Effector memory CD4-positive, alpha-beta T cell (primary cell): ENCODE results near the gene SLC17A9.

Experiments
- DNase-seq, 3 donors: peaks; one replicate each; pipeline ENCODE4 v3.0.0-alpha.2; 2020
- H3K27ac ChIP-seq: 2 replicates; pipeline ENCODE4 v1.7.0; 2013; ENCODE audit warnings: mild to moderate bottlenecking, low read length, moderate library complexity; ENCODE audit not compliant: insufficient read depth, poor library complexity, severe bottlenecking
- H3K27me3 ChIP-seq: replicated peaks from 2 replicates; pipeline ENCODE4 v1.7.0; 2013; ENCODE audit warnings: mild to moderate bottlenecking, low read length; ENCODE audit not compliant: insufficient read depth, control insufficient read depth, poor library complexity, severe bottlenecking
- H3K36me3 ChIP-seq: 2 replicates; pipeline ENCODE4 v1.7.0; 2013; ENCODE audit warnings: mild to moderate bottlenecking, low read length, moderate library complexity; ENCODE audit not compliant: control insufficient read depth, insufficient read depth
- H3K4me1 ChIP-seq: 2 replicates; pipeline ENCODE4 v1.7.0; 2013; ENCODE audit warnings: low read length, mild to moderate bottlenecking; ENCODE audit not compliant: control insufficient read depth, insufficient read depth, poor library complexity, severe bottlenecking
- H3K4me3 ChIP-seq: 2 replicates; pipeline ENCODE4 v1.7.0; 2013; ENCODE audit warnings: low read length, low read depth, mild to moderate bottlenecking; ENCODE audit not compliant: insufficient read depth, poor library complexity, severe bottlenecking
- H3K9me3 ChIP-seq: 2 replicates; pipeline ENCODE4 v1.7.0; 2013; ENCODE audit warnings: mild to moderate bottlenecking, low read length, moderate library complexity; ENCODE audit not compliant: control insufficient read depth

Gene SLC17A9

DNA sequence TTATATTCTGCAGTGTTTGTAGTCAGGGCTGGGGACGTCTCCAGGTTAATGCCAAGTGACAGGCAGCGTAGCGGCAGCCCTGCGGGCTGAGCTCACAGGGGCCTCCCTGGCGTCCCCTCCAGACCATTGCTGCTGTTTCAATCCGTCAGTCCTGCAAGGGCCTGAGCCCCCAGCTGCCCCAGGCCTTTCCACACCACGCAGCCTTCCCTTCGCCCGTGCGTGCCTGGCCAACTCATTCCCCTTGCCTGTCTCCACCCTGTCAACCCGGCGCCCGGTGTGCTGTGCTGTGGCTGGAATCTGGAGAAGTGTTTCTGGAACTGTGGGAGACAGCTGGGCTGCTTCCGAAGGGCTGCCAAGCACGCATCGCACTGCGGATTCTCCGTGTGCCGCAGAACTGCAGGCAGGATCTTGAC, 42.4 kb downstream of the SLC17A9 start:
- Histone ChIP-seq H3K9me3 (no peaks in the 10 kb centered on the region), H3K36me3 (no peaks in the 10 kb centered on the region), H3K4me1 (no peaks in the 10 kb centered on the region), H3K27me3 (peaks cover 10% of the 10 kb centered on the region), H3K4me3 (no peak overlapping the region), H3K27ac (no peak overlapping the region)
- DNase-seq = no peak

- DNase-seq = no peak
- H3K27me3 ChIP-seq = peaks cover 16% of the 10 kb centered on the region
Measured at GRCh38 chr20:62995481-62995880, 43.0 kb downstream of the SLC17A9 start.

DNA sequence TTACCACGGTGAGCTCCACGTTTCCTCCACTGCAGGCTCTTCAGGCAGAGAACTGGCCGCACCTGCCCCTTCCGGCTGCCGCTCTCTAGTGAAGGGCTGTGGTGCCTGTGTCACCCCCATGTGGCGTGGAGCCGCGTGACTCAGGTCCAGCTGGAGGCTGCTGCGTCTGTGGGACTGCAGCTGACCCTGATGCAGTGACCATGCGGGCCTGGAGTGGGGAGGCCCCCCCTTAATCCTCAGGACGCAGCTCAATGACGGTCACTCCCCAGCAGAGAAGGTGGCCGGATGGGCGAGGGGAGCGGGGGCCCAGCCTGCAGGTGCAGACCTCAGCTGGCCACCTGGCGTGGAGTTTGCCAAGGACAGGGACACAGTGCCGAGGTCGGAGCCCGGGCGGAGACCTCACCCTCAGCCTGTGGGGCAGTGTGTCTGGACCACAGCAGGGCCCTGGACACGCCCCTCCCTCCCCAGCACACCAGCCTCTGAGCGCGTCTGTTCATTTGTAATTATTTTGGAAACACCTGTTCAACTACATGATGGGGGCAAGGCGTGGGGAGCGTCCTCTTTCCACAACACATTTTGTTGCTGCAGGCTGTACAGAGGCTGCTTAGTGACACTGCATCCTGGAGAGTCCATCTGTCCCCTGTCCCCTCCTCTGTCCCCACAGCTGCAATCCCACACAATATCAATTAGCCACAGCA, 43.5 kb downstream of the SLC17A9 start:
- no peaks in the 10 kb centered on the region for H3K9me3 ChIP-seq
- no peak for DNase-seq
- H3K4me1 ChIP-seq = no peaks in the 10 kb centered on the region
- H3K4me3 ChIP-seq = no peak overlapping the region
- peaks cover 16% of the 10 kb centered on the region for H3K27me3 ChIP-seq
- H3K36me3 ChIP-seq = no peaks in the 10 kb centered on the region
- H3K27ac ChIP-seq = no peak overlapping the region

More at GRCh38 chr20:62995481-62995880, 43.0 kb downstream of the SLC17A9 start:
- Histone ChIP-seq H3K4me1 (no peaks in the 10 kb centered on the region), H3K9me3 (no peaks in the 10 kb centered on the region), H3K4me3 (no peak overlapping the region), H3K27ac (no peak overlapping the region), H3K36me3 (no peaks in the 10 kb centered on the region)

GRCh38 chr20:62996596-62996982, 44.1 kb downstream of the SLC17A9 start:
- no peaks in the 10 kb centered on the region for H3K9me3 ChIP-seq
- DNase-seq = no peak
- H3K4me1 ChIP-seq = no peaks in the 10 kb centered on the region
- peaks cover 16% of the 10 kb centered on the region for H3K27me3 ChIP-seq
- no peak overlapping the region for H3K4me3 ChIP-seq
- no peaks in the 10 kb centered on the region for H3K36me3 ChIP-seq
- no peak overlapping the region for H3K27ac ChIP-seq

DNA sequence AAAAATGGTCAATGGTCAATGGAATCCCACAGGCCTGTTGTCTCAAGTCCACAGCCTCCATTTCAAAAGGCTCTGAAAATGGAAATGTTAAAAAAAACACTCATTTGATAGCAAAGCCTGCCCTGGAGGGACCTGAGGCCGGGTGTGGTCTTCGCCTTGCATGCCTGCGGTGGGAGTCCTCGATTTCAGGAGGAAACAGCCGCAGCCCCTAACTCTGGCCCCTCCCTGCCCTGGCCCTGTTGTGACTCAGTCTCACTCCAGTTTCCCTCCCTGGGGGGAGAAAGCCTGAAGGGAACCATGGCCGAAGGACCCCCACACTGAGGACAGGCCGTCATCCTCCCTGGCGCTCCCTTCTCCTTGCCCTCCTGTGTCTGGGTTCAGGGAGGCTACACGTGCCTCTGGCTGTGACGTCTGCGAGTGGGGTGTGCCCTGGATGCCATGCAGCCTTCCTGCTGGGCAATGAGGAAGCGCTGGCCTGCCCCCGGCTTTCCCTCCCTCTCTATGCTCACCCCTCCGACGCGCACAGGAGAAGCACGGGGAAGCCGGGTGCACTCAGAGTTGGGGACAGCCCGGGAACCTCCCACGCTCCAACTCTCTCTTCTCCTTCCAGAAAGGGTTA, 45.0 kb downstream of the SLC17A9 start:
- no peak overlapping the region for H3K4me3 ChIP-seq
- H3K9me3 ChIP-seq = no peaks in the 10 kb centered on the region
- no peak overlapping the region for H3K27ac ChIP-seq
- peaks cover 16% of the 10 kb centered on the region for H3K27me3 ChIP-seq
- DNase-seq = no peak
- no peaks in the 10 kb centered on the region for H3K36me3 ChIP-seq
- H3K4me1 ChIP-seq = no peaks in the 10 kb centered on the region

GRCh38 chr20:62998449-62998848, 45.9 kb downstream of the SLC17A9 start:
- Histone ChIP-seq H3K36me3 (no peaks in the 10 kb centered on the region), H3K27me3 (peaks cover 26% of the 10 kb centered on the region), H3K4me1 (no peaks in the 10 kb centered on the region), H3K4me3 (no peak overlapping the region), H3K9me3 (no peaks in the 10 kb centered on the region), H3K27ac (no peak overlapping the region)
- DNase-seq = no peak

GRCh38 chr20:62999580-62999979, 47.1 kb downstream of the SLC17A9 start:
- no peak for DNase-seq
- no peaks in the 10 kb centered on the region for H3K36me3 ChIP-seq

GRCh38 chr20:63000036-63000435, 47.5 kb downstream of the SLC17A9 start:
- peaks cover 38% of the 10 kb centered on the region for H3K27me3 ChIP-seq

More at GRCh38 chr20:62999580-62999979, 47.1 kb downstream of the SLC17A9 start:
- peaks cover 33% of the 10 kb centered on the region for H3K27me3 ChIP-seq
- H3K4me3 ChIP-seq = no peak overlapping the region
- H3K9me3 ChIP-seq = no peaks in the 10 kb centered on the region
- no peaks in the 10 kb centered on the region for H3K4me1 ChIP-seq
- H3K27ac ChIP-seq = no peak overlapping the region

DNA sequence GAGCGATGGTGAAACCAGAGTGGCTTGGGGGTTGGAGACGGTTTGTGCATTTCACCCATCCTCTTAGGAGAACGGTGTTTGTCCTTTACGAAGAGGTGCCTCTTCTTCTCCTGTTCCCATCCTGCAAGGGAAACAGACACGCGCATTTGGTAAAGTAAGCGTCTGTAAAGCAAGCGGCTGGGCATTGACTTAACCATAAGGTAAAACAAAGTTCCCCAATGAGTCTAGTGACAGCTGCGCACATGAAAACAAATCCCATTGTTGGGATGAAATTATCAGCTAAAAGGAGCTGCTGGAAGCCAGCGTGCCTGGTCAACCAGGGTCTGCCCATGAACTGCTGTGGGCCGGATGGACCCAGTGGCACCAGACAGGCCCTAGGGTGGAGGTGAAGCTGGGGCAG, 48.4 kb downstream of the SLC17A9 start:
- peaks cover 45% of the 10 kb centered on the region for H3K27me3 ChIP-seq
- H3K4me3 ChIP-seq = no peak overlapping the region
- no peaks in the 10 kb centered on the region for H3K36me3 ChIP-seq
- no peak for DNase-seq
- peaks cover 13% of the 10 kb centered on the region for H3K4me1 ChIP-seq
- no peaks in the 10 kb centered on the region for H3K9me3 ChIP-seq
- no peak overlapping the region for H3K27ac ChIP-seq

More at GRCh38 chr20:63000036-63000435, 47.5 kb downstream of the SLC17A9 start:
- Histone ChIP-seq H3K9me3 (no peaks in the 10 kb centered on the region), H3K36me3 (no peaks in the 10 kb centered on the region), H3K27ac (no peak overlapping the region), H3K4me3 (no peak overlapping the region), H3K4me1 (peaks cover 4% of the 10 kb centered on the region)
- no peak for DNase-seq

GRCh38 chr20:63002511-63002910, 50.0 kb downstream of the SLC17A9 start:
- no peak for DNase-seq

More at GRCh38 chr20:63002511-63002910, 50.0 kb downstream of the SLC17A9 start:
- no peak overlapping the region for H3K4me3 ChIP-seq
- no peaks in the 10 kb centered on the region for H3K36me3 ChIP-seq
- H3K4me1 ChIP-seq = peaks cover 26% of the 10 kb centered on the region
- no peak overlapping the region for H3K27ac ChIP-seq
- H3K27me3 ChIP-seq = peaks cover 50% of the 10 kb centered on the region
- H3K9me3 ChIP-seq = no peaks in the 10 kb centered on the region
